ENCODE data around the gene CWH43.
"Not testable (repeated sequence)": the region's sequence is repeated elsewhere in the genome, so short reads cannot be mapped to it uniquely, and the experiment has no call there.

The CWH43 gene

GRCh38 chr4:48957366-48957765 lies 28.7 kb upstream of the CWH43 start:
- H3K4me3 ChIP-seq (ENCODE audit: low read length); H3K4me1 ChIP-seq (ENCODE audit: control insufficient read depth, insufficient read depth, low read length); H3K36me3 ChIP-seq (ENCODE audit: control insufficient read depth, insufficient read depth, low read length); H3K9ac ChIP-seq (ENCODE audit: low read length); H3K27me3 ChIP-seq (ENCODE audit: control insufficient read depth, insufficient read depth, low read length); H3K9me3 ChIP-seq (ENCODE audit: control insufficient read depth, low read length): not testable (repeated sequence)

- Histone ChIP-seq H3K4me1 (ENCODE audit: control insufficient read depth, insufficient read depth, low read length) (peaks cover 4% of the 10 kb centered on the region), H3K4me3 (ENCODE audit: low read length) (no peak overlapping the region), H3K27me3 (ENCODE audit: control insufficient read depth, insufficient read depth, low read length) (no peaks in the 10 kb centered on the region), H3K9me3 (ENCODE audit: control insufficient read depth, low read length) (no peaks in the 10 kb centered on the region), H3K9ac (ENCODE audit: low read length) (no peak overlapping the region), H3K36me3 (ENCODE audit: control insufficient read depth, insufficient read depth, low read length) (no peaks in the 10 kb centered on the region)
Measured at GRCh38 chr4:48958582-48958981, 27.5 kb upstream of the CWH43 start.

- no peaks in the 10 kb centered on the region for H3K36me3 ChIP-seq (ENCODE audit: control insufficient read depth, insufficient read depth, low read length)
- no peak overlapping the region for H3K9ac ChIP-seq (ENCODE audit: low read length)
Measured at GRCh38 chr4:48960988-48961635, 25.0 kb upstream of the CWH43 start.

GRCh38 chr4:48962636-48963035 lies 23.4 kb upstream of the CWH43 start:
- Histone ChIP-seq H3K36me3 (ENCODE audit: control insufficient read depth, insufficient read depth, low read length) (no peaks in the 10 kb centered on the region), H3K9ac (ENCODE audit: low read length) (no peak overlapping the region), H3K9me3 (ENCODE audit: control insufficient read depth, low read length) (no peaks in the 10 kb centered on the region), H3K27me3 (ENCODE audit: control insufficient read depth, insufficient read depth, low read length) (no peaks in the 10 kb centered on the region), H3K4me3 (ENCODE audit: low read length) (no peak overlapping the region), H3K4me1 (ENCODE audit: control insufficient read depth, insufficient read depth, low read length) (no peaks in the 10 kb centered on the region)

More at GRCh38 chr4:48960988-48961635, 25.0 kb upstream of the CWH43 start:
- Histone ChIP-seq H3K27me3 (ENCODE audit: control insufficient read depth, insufficient read depth, low read length) (no peaks in the 10 kb centered on the region), H3K9me3 (ENCODE audit: control insufficient read depth, low read length) (no peaks in the 10 kb centered on the region), H3K4me1 (ENCODE audit: control insufficient read depth, insufficient read depth, low read length) (no peaks in the 10 kb centered on the region), H3K4me3 (ENCODE audit: low read length) (no peak overlapping the region)

GRCh38 chr4:48963042-48963679 lies 22.9 kb upstream of the CWH43 start:
- Histone ChIP-seq H3K4me1 (ENCODE audit: control insufficient read depth, insufficient read depth, low read length) (no peaks in the 10 kb centered on the region), H3K9me3 (ENCODE audit: control insufficient read depth, low read length) (no peaks in the 10 kb centered on the region), H3K4me3 (ENCODE audit: low read length) (no peak overlapping the region), H3K27me3 (ENCODE audit: control insufficient read depth, insufficient read depth, low read length) (no peaks in the 10 kb centered on the region), H3K36me3 (ENCODE audit: control insufficient read depth, insufficient read depth, low read length) (no peaks in the 10 kb centered on the region), H3K9ac (ENCODE audit: low read length) (no peak overlapping the region)

- Histone ChIP-seq H3K27me3 (ENCODE audit: control insufficient read depth, insufficient read depth, low read length) (no peaks in the 10 kb centered on the region), H3K36me3 (ENCODE audit: control insufficient read depth, insufficient read depth, low read length) (no peaks in the 10 kb centered on the region), H3K4me1 (ENCODE audit: control insufficient read depth, insufficient read depth, low read length) (no peaks in the 10 kb centered on the region), H3K9ac (ENCODE audit: low read length) (no peak overlapping the region), H3K4me3 (ENCODE audit: low read length) (no peak overlapping the region), H3K9me3 (ENCODE audit: control insufficient read depth, low read length) (no peaks in the 10 kb centered on the region)
Measured at GRCh38 chr4:48967101-48967500, 19.0 kb upstream of the CWH43 start.

- H3K4me3 ChIP-seq (ENCODE audit: low read length): no peak overlapping the region
- no peaks in the 10 kb centered on the region for H3K9me3 ChIP-seq (ENCODE audit: control insufficient read depth, low read length)
- H3K36me3 ChIP-seq (ENCODE audit: control insufficient read depth, insufficient read depth, low read length): no peaks in the 10 kb centered on the region
- no peaks in the 10 kb centered on the region for H3K4me1 ChIP-seq (ENCODE audit: control insufficient read depth, insufficient read depth, low read length)
- H3K9ac ChIP-seq (ENCODE audit: low read length): no peak overlapping the region
- H3K27me3 ChIP-seq (ENCODE audit: control insufficient read depth, insufficient read depth, low read length): no peaks in the 10 kb centered on the region
Measured at GRCh38 chr4:48967631-48968030, 18.4 kb upstream of the CWH43 start.

- Histone ChIP-seq H3K4me3 (ENCODE audit: low read length) (no peak overlapping the region), H3K9me3 (ENCODE audit: control insufficient read depth, low read length) (no peaks in the 10 kb centered on the region), H3K36me3 (ENCODE audit: control insufficient read depth, insufficient read depth, low read length) (no peaks in the 10 kb centered on the region), H3K9ac (ENCODE audit: low read length) (no peak overlapping the region), H3K4me1 (ENCODE audit: control insufficient read depth, insufficient read depth, low read length) (no peaks in the 10 kb centered on the region), H3K27me3 (ENCODE audit: control insufficient read depth, insufficient read depth, low read length) (no peaks in the 10 kb centered on the region)
Measured at GRCh38 chr4:48968814-48969213, 17.3 kb upstream of the CWH43 start.

- Histone ChIP-seq H3K27me3 (ENCODE audit: control insufficient read depth, insufficient read depth, low read length) (no peaks in the 10 kb centered on the region), H3K9ac (ENCODE audit: low read length) (no peak overlapping the region), H3K4me3 (ENCODE audit: low read length) (no peak overlapping the region), H3K4me1 (ENCODE audit: control insufficient read depth, insufficient read depth, low read length) (no peaks in the 10 kb centered on the region), H3K9me3 (ENCODE audit: control insufficient read depth, low read length) (no peaks in the 10 kb centered on the region), H3K36me3 (ENCODE audit: control insufficient read depth, insufficient read depth, low read length) (no peaks in the 10 kb centered on the region)
Measured at GRCh38 chr4:48970471-48970921, 15.6 kb upstream of the CWH43 start.

GRCh38 chr4:48974979-48975640 lies 11.0 kb upstream of the CWH43 start:
- Histone ChIP-seq H3K27me3 (ENCODE audit: control insufficient read depth, insufficient read depth, low read length) (peaks cover 5% of the 10 kb centered on the region), H3K9me3 (ENCODE audit: control insufficient read depth, low read length) (no peaks in the 10 kb centered on the region), H3K4me1 (ENCODE audit: control insufficient read depth, insufficient read depth, low read length) (no peaks in the 10 kb centered on the region), H3K36me3 (ENCODE audit: control insufficient read depth, insufficient read depth, low read length) (no peaks in the 10 kb centered on the region), H3K9ac (ENCODE audit: low read length) (no peak overlapping the region), H3K4me3 (ENCODE audit: low read length) (no peak overlapping the region)

- no peaks in the 10 kb centered on the region for H3K9me3 ChIP-seq (ENCODE audit: control insufficient read depth, low read length)
- H3K9ac ChIP-seq (ENCODE audit: low read length): no peak overlapping the region
- no peaks in the 10 kb centered on the region for H3K4me1 ChIP-seq (ENCODE audit: control insufficient read depth, insufficient read depth, low read length)
- H3K27me3 ChIP-seq (ENCODE audit: control insufficient read depth, insufficient read depth, low read length): peaks cover 5% of the 10 kb centered on the region
- H3K4me3 ChIP-seq (ENCODE audit: low read length): no peak overlapping the region
- no peaks in the 10 kb centered on the region for H3K36me3 ChIP-seq (ENCODE audit: control insufficient read depth, insufficient read depth, low read length)
Measured at GRCh38 chr4:48976041-48976440, 10.0 kb upstream of the CWH43 start.

- peaks cover 5% of the 10 kb centered on the region for H3K27me3 ChIP-seq (ENCODE audit: control insufficient read depth, insufficient read depth, low read length)
- H3K4me3 ChIP-seq (ENCODE audit: low read length): no peak overlapping the region
- H3K9ac ChIP-seq (ENCODE audit: low read length): no peak overlapping the region
Measured at GRCh38 chr4:48979914-48980579, 6.0 kb upstream of the CWH43 start.

More at GRCh38 chr4:48979914-48980579, 6.0 kb upstream of the CWH43 start:
- Histone ChIP-seq H3K36me3 (ENCODE audit: control insufficient read depth, insufficient read depth, low read length) (no peaks in the 10 kb centered on the region), H3K4me1 (ENCODE audit: control insufficient read depth, insufficient read depth, low read length) (no peaks in the 10 kb centered on the region), H3K9me3 (ENCODE audit: control insufficient read depth, low read length) (no peaks in the 10 kb centered on the region)
